ENCODE measurements around the gene KCTD18. TPM values are rescaled to one million over a fixed set of nuclear protein-coding genes. Genes with fewer than 3 reads are reported as not detected.

The KCTD18 gene
- total RNA-seq, 1 experiment from 2014 or later = 13.0 TPM

- BruUV-seq (replicated peaks) = no TSS peak
- CTCF ChIA-PET = interaction anchor here (1.5 kb wide), 1 partner anchor 9 kb away, joined by 4 read pairs; no protein-coding TSS in a partner anchor
- H3K36me3 ChIP-seq (ENCODE audit: low read depth, low read length) = no peaks in the 10 kb centered on the region
Observed at GRCh38 chr2:200492656-200493055, 17.2 kb downstream of the KCTD18 start.

GRCh38 chr2:200490001-200490400, 19.9 kb downstream of the KCTD18 start:
- no peak overlapping the region for H3K9ac ChIP-seq (ENCODE audit: low read length)
- H3F3A ChIP-seq (ENCODE audit: low read length, unreplicated experiment) = no peaks in the 10 kb centered on the region
- no peaks in the 10 kb centered on the region for H3K9me3 ChIP-seq (ENCODE audit: low read length)
- no peak overlapping the region for H2AFZ ChIP-seq (ENCODE audit: low read length)
- BruUV-seq (replicated peaks) = no TSS peak
- POLR2A ChIA-PET (ENCODE audit: unreplicated experiment) = no interaction called here
- no peak for TF ChIP-seq EZH2 (IDR thresholded peaks at IDR 0.05; ENCODE audit: low read length, unreplicated experiment)
- no peak for TF ChIP-seq EZH2phosphoT487 (IDR thresholded peaks at IDR 0.05; ENCODE audit: borderline replicate concordance, low read length)
- no peak for TF ChIP-seq CTCF (conservative IDR thresholded peaks at IDR 0.05; ENCODE audit: low read depth, low read length)
- H3K27ac ChIP-seq (ENCODE audit: low read length) = no peak overlapping the region
- intact Hi-C loops (cut with micrococcal nuclease) = no loop called here
- H3K79me2 ChIP-seq (ENCODE audit: low read length) = no peaks in the 10 kb centered on the region
- peaks cover 7% of the 10 kb centered on the region; the same call in 1 of the 2 replicates for H3K4me1 ChIP-seq (ENCODE audit: insufficient read depth, low read length)
- no peaks in the 10 kb centered on the region for H3K27me3 ChIP-seq (ENCODE audit: low read length)
- CTCF ChIA-PET = no interaction called here
- H3K4me2 ChIP-seq (ENCODE audit: low read length) = no peak overlapping the region
- no peak overlapping the region for H3K4me3 ChIP-seq (ENCODE audit: low read length)
- no peaks in the 10 kb centered on the region for H3K9me2 ChIP-seq (replicated peaks; ENCODE audit: low read length)
- DNase-seq (no peak), ATAC-seq (no peak)
- H3K36me3 ChIP-seq (ENCODE audit: low read depth, low read length) = no peaks in the 10 kb centered on the region
- no peaks in the 10 kb centered on the region for H4K20me1 ChIP-seq (ENCODE audit: low read length)

More at GRCh38 chr2:200492656-200493055, 17.2 kb downstream of the KCTD18 start:
- Histone ChIP-seq H3K27me3 (ENCODE audit: low read length) (no peaks in the 10 kb centered on the region), H4K20me1 (ENCODE audit: low read length) (no peaks in the 10 kb centered on the region), H3K4me2 (ENCODE audit: low read length) (no peak overlapping the region), H3K27ac (ENCODE audit: low read length) (no peak overlapping the region), H3K9me2 (replicated peaks; ENCODE audit: low read length) (no peaks in the 10 kb centered on the region), H3K4me3 (ENCODE audit: low read length) (no peak overlapping the region), H3F3A (ENCODE audit: low read length, unreplicated experiment) (no peaks in the 10 kb centered on the region), H3K4me1 (ENCODE audit: insufficient read depth, low read length) (no peaks in the 10 kb centered on the region), H2AFZ (ENCODE audit: low read length) (no peak overlapping the region), H3K9ac (ENCODE audit: low read length) (no peak overlapping the region), H3K9me3 (ENCODE audit: low read length) (no peaks in the 10 kb centered on the region), H3K79me2 (ENCODE audit: low read length) (no peaks in the 10 kb centered on the region)
- no peak for DNase-seq
- no peak for TF ChIP-seq EZH2 (IDR thresholded peaks at IDR 0.05; ENCODE audit: low read length, unreplicated experiment)
- TF ChIP-seq EZH2phosphoT487 (IDR thresholded peaks at IDR 0.05; ENCODE audit: borderline replicate concordance, low read length) = no peak
- no peak for TF ChIP-seq CTCF (conservative IDR thresholded peaks at IDR 0.05; ENCODE audit: low read depth, low read length)
- intact Hi-C loops (cut with micrococcal nuclease) = no loop called here
- POLR2A ChIA-PET (ENCODE audit: unreplicated experiment) = no interaction called here
- ATAC-seq = no peak

- DNase-seq (no peak), ATAC-seq (no peak)
- Histone ChIP-seq H3K27ac (ENCODE audit: low read length) (no peak overlapping the region), H3K4me3 (ENCODE audit: low read length) (no peak overlapping the region), H3K4me2 (ENCODE audit: low read length) (no peak overlapping the region), H3K4me1 (ENCODE audit: insufficient read depth, low read length) (peaks cover 16% of the 10 kb centered on the region), H3F3A (ENCODE audit: low read length, unreplicated experiment) (no peaks in the 10 kb centered on the region), H3K9me2 (replicated peaks; ENCODE audit: low read length) (no peaks in the 10 kb centered on the region), H3K27me3 (ENCODE audit: low read length) (no peaks in the 10 kb centered on the region), H3K36me3 (ENCODE audit: low read depth, low read length) (no peaks in the 10 kb centered on the region), H2AFZ (ENCODE audit: low read length) (no peak overlapping the region), H4K20me1 (ENCODE audit: low read length) (no peaks in the 10 kb centered on the region), H3K79me2 (ENCODE audit: low read length) (no peaks in the 10 kb centered on the region), H3K9me3 (ENCODE audit: low read length) (no peaks in the 10 kb centered on the region), H3K9ac (ENCODE audit: low read length) (no peak overlapping the region)
- intact Hi-C loops (cut with micrococcal nuclease) = no loop called here
- POLR2A ChIA-PET (ENCODE audit: unreplicated experiment) = no interaction called here
- no TSS peak for BruUV-seq (replicated peaks)
- no peak for TF ChIP-seq EZH2phosphoT487 (IDR thresholded peaks at IDR 0.05; ENCODE audit: borderline replicate concordance, low read length)
- no peak for TF ChIP-seq CTCF (conservative IDR thresholded peaks at IDR 0.05; ENCODE audit: low read depth, low read length)
- no peak for TF ChIP-seq EZH2 (IDR thresholded peaks at IDR 0.05; ENCODE audit: low read length, unreplicated experiment)
- CTCF ChIA-PET = no interaction called here
Observed at GRCh38 chr2:200488169-200488568, 21.7 kb downstream of the KCTD18 start.

Measured in PC-3 (cell line).